ENCODE measurements around the gene MILR1. TPM values are rescaled to one million over a fixed set of nuclear protein-coding genes. Genes with fewer than 3 reads are reported as not detected.

The MILR1 gene
- total and polyA plus RNA-seq, 2 donors (not counting 3 experiments of a cell fraction or from before 2014, with no cell fraction given): 1.2 to 17.8 TPM

GRCh38 chr17:64497565-64498035 is 48.7 kb downstream of the MILR1 start:
- intact Hi-C loops (cut with micrococcal nuclease) (loop anchor here (1.0 to 5.0 kb wide), 2 partner anchors 8 to 170 kb away; no protein-coding TSS in a partner anchor), dilution Hi-C loops (cut with MboI; ENCODE audit: extremely low pct_ligation_motif_present, low sequenced_read_pairs) (no loop called here)
- peak overlapping the region; percentile 84 for H3K4me2 ChIP-seq (ENCODE audit: insufficient read depth, low read length)
- H3K9me3 ChIP-seq (replicated peaks; ENCODE audit: control insufficient read depth, insufficient read depth, low read length): no peaks in the 10 kb centered on the region
- H4K20me1 ChIP-seq (replicated peaks; ENCODE audit: control insufficient read depth, extremely low read depth, insufficient read depth, low read length): peaks cover 21% of the 10 kb centered on the region
- no peak overlapping the region for H2AFZ ChIP-seq (ENCODE audit: low read depth, low read length)
- ChIA-PET CTCF (interaction anchor here (1.1 to 4.5 kb wide), 2 partner anchors 9 to 78 kb away, joined by 4 to 39 read pairs; partner anchors contain the start of genes CEP95 and DDX5), POLR2A (interaction anchor here (1.7 to 2.1 kb wide), 2 partner anchors 9 to 77 kb away, joined by 8 to 37 read pairs; partner anchors contain the start of genes CEP95 and DDX5)
- peak overlapping the region; percentile 73 for H3K27ac ChIP-seq (ENCODE audit: insufficient read depth, low read depth, low read length)
- DNase-seq (ENCODE audit: low read depth, low spot score) (no peak), FAIRE-seq (no peak)
- TF ChIP-seq, protein P1, sequence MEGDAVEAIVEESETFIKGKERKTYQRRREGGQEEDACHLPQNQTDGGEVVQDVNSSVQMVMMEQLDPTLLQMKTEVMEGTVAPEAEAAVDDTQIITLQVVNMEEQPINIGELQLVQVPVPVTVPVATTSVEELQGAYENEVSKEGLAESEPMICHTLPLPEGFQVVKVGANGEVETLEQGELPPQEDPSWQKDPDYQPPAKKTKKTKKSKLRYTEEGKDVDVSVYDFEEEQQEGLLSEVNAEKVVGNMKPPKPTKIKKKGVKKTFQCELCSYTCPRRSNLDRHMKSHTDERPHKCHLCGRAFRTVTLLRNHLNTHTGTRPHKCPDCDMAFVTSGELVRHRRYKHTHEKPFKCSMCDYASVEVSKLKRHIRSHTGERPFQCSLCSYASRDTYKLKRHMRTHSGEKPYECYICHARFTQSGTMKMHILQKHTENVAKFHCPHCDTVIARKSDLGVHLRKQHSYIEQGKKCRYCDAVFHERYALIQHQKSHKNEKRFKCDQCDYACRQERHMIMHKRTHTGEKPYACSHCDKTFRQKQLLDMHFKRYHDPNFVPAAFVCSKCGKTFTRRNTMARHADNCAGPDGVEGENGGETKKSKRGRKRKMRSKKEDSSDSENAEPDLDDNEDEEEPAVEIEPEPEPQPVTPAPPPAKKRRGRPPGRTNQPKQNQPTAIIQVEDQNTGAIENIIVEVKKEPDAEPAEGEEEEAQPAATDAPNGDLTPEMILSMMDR (IDR thresholded peaks at IDR 0.05; ENCODE audit: extremely low read depth in 1 of 2, insufficient read depth in 1 of 2, low read depth in 1 of 2, low read length in 2 of 2): no peak
- TF ChIP-seq MAX (IDR thresholded peaks at IDR 0.05; ENCODE audit: insufficient read depth, insufficient read length) (no peak), GATA2 (IDR thresholded peaks at IDR 0.05; ENCODE audit: insufficient read depth, insufficient read length, low read depth, low read length) (no peak)
- H3K79me2 ChIP-seq (ENCODE audit: control insufficient read depth, insufficient read depth, low read length): peaks cover 51% of the 10 kb centered on the region
- peak overlapping the region in 2 of 3 experiments; percentile 54 to 66 for H3K4me3 ChIP-seq (replicated peaks in 1 of 3; ENCODE audit: insufficient read depth in 1 of 3, low read depth in 1 of 3, low read length in 3 of 3)
- no TSS peak for BruUV-seq (replicated peaks)
- H3K36me3 ChIP-seq (ENCODE audit: control insufficient read depth in 2 of 2, extremely low read depth in 1 of 2, insufficient read depth in 2 of 2, low read length in 2 of 2): peaks cover 35 to 49% of the 10 kb centered on the region in 2 experiments
- no peaks in the 10 kb centered on the region for H3K9me1 ChIP-seq (replicated peaks; ENCODE audit: control insufficient read depth, extremely low read depth, insufficient read depth, low read length)
- H3K4me1 ChIP-seq (ENCODE audit: control insufficient read depth, extremely low read depth, insufficient read depth, low read length): peaks cover 56% of the 10 kb centered on the region
- H3K9ac ChIP-seq (replicated peaks; ENCODE audit: extremely low read depth, insufficient read depth, low read length): peak overlapping the region; percentile 32
- H3K27me3 ChIP-seq (ENCODE audit: control insufficient read depth in 2 of 2, insufficient read depth in 2 of 2, low read length in 2 of 2): no peaks in the 10 kb centered on the region

Data from endothelial cell of umbilical vein (primary cell).